Ovary (tissue), 3 donors: ENCODE data around the gene LINGO3.

Source experiments
- CTCF ChIP-seq, 3 donors: fragments of 450-650 bp in 2 of 3; fragments of 200-600 bp in 1 of 3; IDR thresholded peaks; one replicate each; pipeline versions ENCODE4 v1.5.1 to v1.8.0; 2016 to 2022; ENCODE audit warnings: antibody characterized with exemption in 3 of 3, mild to moderate bottlenecking in 1 of 3
- EP300 ChIP-seq: sonication (generic); formaldehyde crosslinking; IDR thresholded peaks from one replicate; pipeline ENCODE4 v1.6.1; 2017; ENCODE audit warnings: antibody characterized with exemption
- POLR2A ChIP-seq: fragments of 450-650 bp; IDR thresholded peaks from one replicate; pipeline ENCODE4 v1.6.1; 2017; ENCODE audit warnings: antibody characterized with exemption, mild to moderate bottlenecking, moderate library complexity
- donor health status: DM: no; HTN: no; CAD: no.

GRCh38 chr19:2308114-2308556 is at the start of gene LINGO3:
- TF ChIP-seq CTCF (IDR thresholded peaks at IDR 0.05) (no peak), POLR2A (no peak), EP300 (no peak)
